Measurements from ENCODE around the gene NUAK1. TPM values are rescaled to one million over a fixed set of nuclear protein-coding genes. Genes with fewer than 3 reads are reported as not detected.

Gene NUAK1
- total RNA-seq, 1 experiment from 2014 or later: 14.3 TPM

DNA sequence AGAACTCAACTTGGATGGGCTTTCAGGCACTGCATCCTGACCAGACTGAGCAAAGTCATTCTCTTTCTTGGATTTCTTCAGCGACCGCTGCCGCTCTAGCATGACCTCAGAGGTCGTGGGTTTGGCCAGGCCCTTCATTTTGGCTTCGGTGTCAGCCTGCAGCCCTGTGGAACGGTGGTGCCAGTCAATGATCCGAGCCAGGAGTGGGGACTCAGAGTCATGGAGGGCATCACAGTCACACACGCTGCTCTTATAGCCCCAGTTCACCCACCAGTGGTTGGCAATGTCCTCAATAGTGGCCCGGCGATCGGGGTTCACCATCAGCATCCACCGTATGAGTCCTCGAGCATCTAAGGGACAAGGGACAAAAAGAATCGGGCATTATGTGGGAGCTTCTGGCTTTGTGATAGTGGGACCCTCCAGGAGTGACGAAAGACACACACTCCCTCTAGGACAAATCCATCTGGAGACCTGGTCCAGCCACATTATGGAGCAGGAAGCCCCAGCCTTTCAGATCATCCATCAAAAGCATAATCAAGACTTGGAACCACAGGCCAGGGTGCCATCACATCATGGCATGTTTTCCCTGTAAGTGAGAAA is 71.0 kb downstream of the NUAK1 start:
- no TSS peak for BruUV-seq (replicated peaks)
- Mint-ChIP-seq H3K27ac (ENCODE audit: unreplicated experiment) (no peak overlapping the region), H3K27me3 (ENCODE audit: unreplicated experiment) (no peaks in the 10 kb centered on the region), H3K4me3 (ENCODE audit: low read depth, unreplicated experiment) (no peak overlapping the region), H3K4me1 (ENCODE audit: low read depth, unreplicated experiment) (no peaks in the 10 kb centered on the region), H3K9me3 (ENCODE audit: low read depth, unreplicated experiment) (no peaks in the 10 kb centered on the region), H3K36me3 (ENCODE audit: insufficient read depth, unreplicated experiment) (no peaks in the 10 kb centered on the region)
- DNase-seq: no peak
- CTCF ChIA-PET: no interaction called here
- TF ChIP-seq, protein P1, sequence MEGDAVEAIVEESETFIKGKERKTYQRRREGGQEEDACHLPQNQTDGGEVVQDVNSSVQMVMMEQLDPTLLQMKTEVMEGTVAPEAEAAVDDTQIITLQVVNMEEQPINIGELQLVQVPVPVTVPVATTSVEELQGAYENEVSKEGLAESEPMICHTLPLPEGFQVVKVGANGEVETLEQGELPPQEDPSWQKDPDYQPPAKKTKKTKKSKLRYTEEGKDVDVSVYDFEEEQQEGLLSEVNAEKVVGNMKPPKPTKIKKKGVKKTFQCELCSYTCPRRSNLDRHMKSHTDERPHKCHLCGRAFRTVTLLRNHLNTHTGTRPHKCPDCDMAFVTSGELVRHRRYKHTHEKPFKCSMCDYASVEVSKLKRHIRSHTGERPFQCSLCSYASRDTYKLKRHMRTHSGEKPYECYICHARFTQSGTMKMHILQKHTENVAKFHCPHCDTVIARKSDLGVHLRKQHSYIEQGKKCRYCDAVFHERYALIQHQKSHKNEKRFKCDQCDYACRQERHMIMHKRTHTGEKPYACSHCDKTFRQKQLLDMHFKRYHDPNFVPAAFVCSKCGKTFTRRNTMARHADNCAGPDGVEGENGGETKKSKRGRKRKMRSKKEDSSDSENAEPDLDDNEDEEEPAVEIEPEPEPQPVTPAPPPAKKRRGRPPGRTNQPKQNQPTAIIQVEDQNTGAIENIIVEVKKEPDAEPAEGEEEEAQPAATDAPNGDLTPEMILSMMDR (IDR thresholded peaks at IDR 0.05; ENCODE audit: unreplicated experiment): no peak
- intact Hi-C loops (cut with micrococcal nuclease; ENCODE audit: unreplicated experiment): no loop called here

DNA sequence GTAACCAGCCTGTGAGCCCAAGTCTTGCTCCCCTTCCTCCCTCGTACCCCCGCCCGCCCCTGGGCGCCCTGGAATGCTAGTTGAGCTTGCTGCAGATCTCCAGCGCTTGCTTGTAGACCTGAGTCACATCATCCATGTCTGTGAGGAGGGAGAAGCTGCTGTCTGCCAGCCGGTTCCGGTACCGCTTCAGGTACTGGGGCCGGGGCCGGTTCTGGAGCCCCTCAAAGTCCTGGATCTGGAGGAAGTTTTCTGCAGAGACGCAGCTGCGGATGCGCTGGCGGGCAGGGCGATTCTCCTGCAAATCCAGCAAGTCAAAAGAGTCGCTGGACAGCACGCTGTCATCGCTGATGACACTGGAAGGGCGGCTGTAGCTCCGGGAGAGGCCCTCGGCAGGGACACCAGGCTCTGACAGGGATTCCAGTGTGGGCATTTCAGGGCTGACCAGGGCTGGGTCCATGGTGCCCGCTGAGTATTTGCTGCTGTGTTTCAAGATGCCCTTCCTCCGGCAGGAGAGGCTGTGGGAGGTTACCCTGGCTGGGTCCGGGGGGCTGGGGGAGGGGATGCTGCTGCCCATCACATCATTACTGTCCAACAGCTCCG is 71.9 kb downstream of the NUAK1 start:
- no peaks in the 10 kb centered on the region for H3K27me3 Mint-ChIP-seq (ENCODE audit: unreplicated experiment)
- no TSS peak for BruUV-seq (replicated peaks)

DNA sequence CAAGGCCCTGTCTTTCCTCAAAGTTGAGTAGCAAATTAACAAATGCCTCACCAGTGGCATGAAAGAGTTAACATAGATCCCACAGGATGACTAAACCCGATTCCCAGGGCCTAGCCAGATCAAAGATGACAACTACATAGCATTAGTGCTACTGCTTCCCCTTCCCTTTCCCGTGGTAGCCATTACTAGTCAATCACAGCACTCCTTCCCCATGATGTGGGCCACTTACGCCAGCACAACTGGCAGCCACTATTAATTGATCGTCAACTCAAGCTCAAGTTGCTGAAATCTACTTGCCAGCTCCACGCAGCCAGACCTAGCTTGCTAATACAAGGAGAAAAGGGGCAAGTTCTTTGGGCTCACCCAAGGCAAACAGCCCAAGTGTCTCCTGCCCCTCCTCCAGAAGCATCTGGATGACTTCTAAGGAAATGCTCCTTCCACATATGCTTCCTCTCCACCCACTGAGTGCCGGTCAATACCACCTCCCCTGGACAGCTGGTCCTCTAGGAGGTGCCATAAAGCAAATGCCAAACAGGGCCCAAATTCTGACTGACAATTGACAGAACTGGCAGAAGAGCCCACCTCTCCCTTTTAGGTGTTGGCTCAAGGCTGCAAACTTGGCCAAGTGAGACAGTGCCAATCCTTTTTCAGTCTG is 72.6 kb downstream of the NUAK1 start:
- TF ChIP-seq, protein P1 (IDR thresholded peaks at IDR 0.05; ENCODE audit: unreplicated experiment): no peak
- Mint-ChIP-seq H3K36me3 (ENCODE audit: insufficient read depth, unreplicated experiment) (no peaks in the 10 kb centered on the region), H3K27me3 (ENCODE audit: unreplicated experiment) (no peaks in the 10 kb centered on the region), H3K4me3 (ENCODE audit: low read depth, unreplicated experiment) (no peak overlapping the region), H3K9me3 (ENCODE audit: low read depth, unreplicated experiment) (no peaks in the 10 kb centered on the region), H3K4me1 (ENCODE audit: low read depth, unreplicated experiment) (no peaks in the 10 kb centered on the region), H3K27ac (ENCODE audit: unreplicated experiment) (no peak overlapping the region)
- CTCF ChIA-PET: no interaction called here
- intact Hi-C loops (cut with micrococcal nuclease; ENCODE audit: unreplicated experiment): no loop called here
- no peak for DNase-seq
- BruUV-seq (replicated peaks): no TSS peak

More for the DNA sequence above, 71.9 kb downstream of the NUAK1 start:
- CTCF ChIA-PET: no interaction called here
- no peak overlapping the region for H3K27ac Mint-ChIP-seq (ENCODE audit: unreplicated experiment)
- no peak for DNase-seq
- no peaks in the 10 kb centered on the region for H3K9me3 Mint-ChIP-seq (ENCODE audit: low read depth, unreplicated experiment)
- H3K4me1 Mint-ChIP-seq (ENCODE audit: low read depth, unreplicated experiment): no peaks in the 10 kb centered on the region
- TF ChIP-seq, protein P1 (IDR thresholded peaks at IDR 0.05; ENCODE audit: unreplicated experiment): no peak
- no peaks in the 10 kb centered on the region for H3K36me3 Mint-ChIP-seq (ENCODE audit: insufficient read depth, unreplicated experiment)
- H3K4me3 Mint-ChIP-seq (ENCODE audit: low read depth, unreplicated experiment): no peak overlapping the region
- intact Hi-C loops (cut with micrococcal nuclease; ENCODE audit: unreplicated experiment): no loop called here

DNA sequence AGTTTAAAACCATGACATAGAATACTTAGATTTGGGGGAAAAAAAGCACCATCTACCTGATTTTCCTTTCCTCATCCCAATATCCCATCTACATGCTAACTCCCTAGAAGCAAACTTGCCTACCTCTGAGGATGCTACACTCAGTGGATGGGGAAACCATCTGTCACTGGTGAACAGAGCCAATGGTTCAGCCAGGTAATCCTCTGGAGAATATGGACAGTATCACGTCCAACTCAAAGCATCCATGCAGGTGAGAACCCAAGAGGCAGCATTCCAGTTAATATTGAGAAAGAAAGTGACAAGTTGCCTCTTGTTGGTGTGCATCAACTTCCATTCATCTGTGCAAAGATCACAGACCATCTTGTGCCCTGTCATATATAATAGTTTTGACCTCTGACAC is 73.2 kb downstream of the NUAK1 start:
- no peak for DNase-seq
- no TSS peak for BruUV-seq (replicated peaks)
- Mint-ChIP-seq H3K27ac (ENCODE audit: unreplicated experiment) (no peak overlapping the region), H3K4me3 (ENCODE audit: low read depth, unreplicated experiment) (no peak overlapping the region), H3K4me1 (ENCODE audit: low read depth, unreplicated experiment) (no peaks in the 10 kb centered on the region), H3K36me3 (ENCODE audit: insufficient read depth, unreplicated experiment) (no peaks in the 10 kb centered on the region), H3K27me3 (ENCODE audit: unreplicated experiment) (no peaks in the 10 kb centered on the region), H3K9me3 (ENCODE audit: low read depth, unreplicated experiment) (no peaks in the 10 kb centered on the region)
- intact Hi-C loops (cut with micrococcal nuclease; ENCODE audit: unreplicated experiment): no loop called here
- CTCF ChIA-PET: no interaction called here
- TF ChIP-seq, protein P1 (IDR thresholded peaks at IDR 0.05; ENCODE audit: unreplicated experiment): no peak

All from Calu3 (cell line).